ENCODE results near the gene ATP11A.

- TF ChIP-seq FOSL1 (IDR thresholded peaks at IDR 0.05; ENCODE audit: low read depth): no peak
- no peak for TF ChIP-seq POLR2AphosphoS5 (IDR thresholded peaks at IDR 0.05; ENCODE audit: low read depth, low read length)
- no peak for TF ChIP-seq POLR2A (IDR thresholded peaks at IDR 0.05; ENCODE audit: borderline replicate concordance, extremely low read depth, insufficient read depth, insufficient read length)
- no peak for TF ChIP-seq TCF7L2 (IDR thresholded peaks at IDR 0.05; ENCODE audit: borderline replicate concordance, extremely low read depth, insufficient read depth, insufficient read length)
- TF ChIP-seq CTCF (IDR thresholded peaks at IDR 0.05 in 2 of 3, conservative IDR thresholded peaks at IDR 0.05 in 1 of 3; ENCODE audit: borderline replicate concordance in 1 of 3, insufficient read depth in 1 of 3, low read depth in 2 of 3, low read length in 2 of 3): no peak
- no peak for TF ChIP-seq MAX (IDR thresholded peaks at IDR 0.05)
- TF ChIP-seq EGR1 (IDR thresholded peaks at IDR 0.05; ENCODE audit: low read depth): no peak
- TF ChIP-seq EZH2phosphoT487 (IDR thresholded peaks at IDR 0.05; ENCODE audit: borderline replicate concordance): no peak
- TF ChIP-seq SP1 (IDR thresholded peaks at IDR 0.05; ENCODE audit: low read depth): no peak
- no peak for TF ChIP-seq SIN3A (IDR thresholded peaks at IDR 0.05; ENCODE audit: low read depth)
- TF ChIP-seq ZBTB33 (IDR thresholded peaks at IDR 0.05; ENCODE audit: extremely low read depth, insufficient replicate concordance, low read length): no peak
- TF ChIP-seq CEBPB (IDR thresholded peaks at IDR 0.05; ENCODE audit: low read depth): no peak
- no peak for TF ChIP-seq EZH2 (IDR thresholded peaks at IDR 0.05)
These were observed 189.5 kb downstream of the ATP11A start for GRCh38 chr13:112879283-112879833.

Data from HCT116 (cell line).